Measurements from ENCODE around the gene SULT4A1.

SULT4A1 gene

GRCh38 chr22:43859621-43860020 is 2.7 kb downstream of the SULT4A1 start:
- DNase-seq = no peak

GRCh38 chr22:43859176-43859575 is 3.1 kb downstream of the SULT4A1 start:
- DNase-seq = no peak

- DNase-seq = no peak
These were observed 4.0 kb downstream of the SULT4A1 start for GRCh38 chr22:43858156-43858895.

GRCh38 chr22:43857367-43857766 is 4.9 kb downstream of the SULT4A1 start:
- DNase-seq = no peak

- DNase-seq = no peak
These were observed 6.9 kb downstream of the SULT4A1 start for GRCh38 chr22:43855431-43855830.

- no peak for DNase-seq
These were observed 7.5 kb downstream of the SULT4A1 start for GRCh38 chr22:43854786-43855271.

- no peak for DNase-seq
These were observed 8.1 kb downstream of the SULT4A1 start for GRCh38 chr22:43854121-43854785.

GRCh38 chr22:43853328-43853931 is 8.9 kb downstream of the SULT4A1 start:
- no peak for DNase-seq

GRCh38 chr22:43852573-43853327 is 9.6 kb downstream of the SULT4A1 start:
- DNase-seq = no peak

- no peak for DNase-seq
These were observed 10.4 kb downstream of the SULT4A1 start for GRCh38 chr22:43851979-43852307.

GRCh38 chr22:43851058-43851978 is 11.0 kb downstream of the SULT4A1 start:
- DNase-seq = no peak

- DNase-seq = no peak
These were observed 11.8 kb downstream of the SULT4A1 start for GRCh38 chr22:43850529-43850928.

- no peak for DNase-seq
These were observed 12.6 kb downstream of the SULT4A1 start for GRCh38 chr22:43849731-43850130.

- peak; percentile 60 for DNase-seq
These were observed 13.7 kb downstream of the SULT4A1 start for GRCh38 chr22:43848366-43849171.

GRCh38 chr22:43847376-43848289 is 14.7 kb downstream of the SULT4A1 start:
- DNase-seq = no peak

- no peak for DNase-seq
These were observed 15.3 kb downstream of the SULT4A1 start for GRCh38 chr22:43846966-43847365.

GRCh38 chr22:43845981-43846380 is 16.3 kb downstream of the SULT4A1 start:
- no peak for DNase-seq

- no peak for DNase-seq
These were observed 17.5 kb downstream of the SULT4A1 start for GRCh38 chr22:43844560-43845545.
